Measurements from ENCODE around the gene ERC1.

Gene ERC1

DNA sequence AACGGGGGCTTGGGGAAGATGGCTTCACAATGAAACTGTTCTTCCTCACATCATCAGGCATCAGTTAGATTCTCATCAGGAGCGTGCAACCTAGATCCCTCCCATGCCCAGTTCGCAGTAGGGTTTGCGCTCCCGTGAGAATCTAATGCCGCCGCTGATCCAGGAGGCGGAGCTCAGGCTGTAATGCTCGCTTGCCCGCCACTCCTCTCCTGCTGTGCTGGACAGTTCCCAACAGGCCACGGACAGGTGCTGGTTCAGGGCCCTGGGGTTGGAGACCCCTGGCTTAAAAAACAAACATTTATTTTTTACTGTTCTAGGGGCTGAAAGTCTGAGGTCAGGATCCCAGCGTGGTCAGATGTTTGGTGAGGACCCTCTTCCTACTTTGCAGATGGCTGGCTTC is 422.9 kb downstream of the ERC1 start:
- H3K27ac ChIP-seq (replicated peaks), result no peak overlapping the region
- no peaks in the 10 kb centered on the region for H3K27me3 ChIP-seq (ENCODE audit: insufficient read depth, poor library complexity, severe bottlenecking)
- TF ChIP-seq, protein P1, sequence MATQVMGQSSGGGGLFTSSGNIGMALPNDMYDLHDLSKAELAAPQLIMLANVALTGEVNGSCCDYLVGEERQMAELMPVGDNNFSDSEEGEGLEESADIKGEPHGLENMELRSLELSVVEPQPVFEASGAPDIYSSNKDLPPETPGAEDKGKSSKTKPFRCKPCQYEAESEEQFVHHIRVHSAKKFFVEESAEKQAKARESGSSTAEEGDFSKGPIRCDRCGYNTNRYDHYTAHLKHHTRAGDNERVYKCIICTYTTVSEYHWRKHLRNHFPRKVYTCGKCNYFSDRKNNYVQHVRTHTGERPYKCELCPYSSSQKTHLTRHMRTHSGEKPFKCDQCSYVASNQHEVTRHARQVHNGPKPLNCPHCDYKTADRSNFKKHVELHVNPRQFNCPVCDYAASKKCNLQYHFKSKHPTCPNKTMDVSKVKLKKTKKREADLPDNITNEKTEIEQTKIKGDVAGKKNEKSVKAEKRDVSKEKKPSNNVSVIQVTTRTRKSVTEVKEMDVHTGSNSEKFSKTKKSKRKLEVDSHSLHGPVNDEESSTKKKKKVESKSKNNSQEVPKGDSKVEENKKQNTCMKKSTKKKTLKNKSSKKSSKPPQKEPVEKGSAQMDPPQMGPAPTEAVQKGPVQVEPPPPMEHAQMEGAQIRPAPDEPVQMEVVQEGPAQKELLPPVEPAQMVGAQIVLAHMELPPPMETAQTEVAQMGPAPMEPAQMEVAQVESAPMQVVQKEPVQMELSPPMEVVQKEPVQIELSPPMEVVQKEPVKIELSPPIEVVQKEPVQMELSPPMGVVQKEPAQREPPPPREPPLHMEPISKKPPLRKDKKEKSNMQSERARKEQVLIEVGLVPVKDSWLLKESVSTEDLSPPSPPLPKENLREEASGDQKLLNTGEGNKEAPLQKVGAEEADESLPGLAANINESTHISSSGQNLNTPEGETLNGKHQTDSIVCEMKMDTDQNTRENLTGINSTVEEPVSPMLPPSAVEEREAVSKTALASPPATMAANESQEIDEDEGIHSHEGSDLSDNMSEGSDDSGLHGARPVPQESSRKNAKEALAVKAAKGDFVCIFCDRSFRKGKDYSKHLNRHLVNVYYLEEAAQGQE (IDR thresholded peaks at IDR 0.05; ENCODE audit: insufficient replicate concordance, low read depth), result peak; percentile 82
- TF ChIP-seq POLR2AphosphoS5 (IDR thresholded peaks at IDR 0.05; ENCODE audit: low read depth), result no peak
- no peak for TF ChIP-seq GABPA (IDR thresholded peaks at IDR 0.05; ENCODE audit: low read depth)
- no peak for DNase-seq (ENCODE audit: low read depth in 1 of 2, low spot score in 1 of 2)
- no peak overlapping the region for H3K4me3 ChIP-seq (replicated peaks; ENCODE audit: insufficient read depth, low read length)

DNA sequence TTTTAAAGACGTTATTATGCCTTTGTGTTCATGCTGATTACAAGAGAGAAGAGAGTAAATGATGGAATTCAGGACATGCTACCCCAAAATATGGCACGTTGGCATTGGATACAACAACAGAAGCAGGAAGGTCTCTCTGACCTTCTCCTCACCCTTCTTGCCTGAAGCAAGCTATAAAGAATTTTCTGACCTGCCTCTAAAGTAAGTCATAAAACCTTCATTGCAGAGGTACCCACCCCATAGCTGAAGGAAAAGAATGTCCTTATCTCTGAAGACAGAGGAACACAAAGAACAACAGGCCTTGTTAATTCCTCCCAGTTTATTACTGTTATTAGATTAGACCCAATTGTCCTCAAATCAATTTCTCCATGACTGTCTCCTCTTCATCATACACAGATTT is 427.1 kb downstream of the ERC1 start:
- DNase-seq (ENCODE audit: low read depth in 1 of 2, low spot score in 1 of 2), result no peak
- no peak for TF ChIP-seq GABPA (IDR thresholded peaks at IDR 0.05; ENCODE audit: low read depth)
- TF ChIP-seq, protein P1 (IDR thresholded peaks at IDR 0.05; ENCODE audit: insufficient replicate concordance, low read depth), result no peak
- no peak for TF ChIP-seq POLR2AphosphoS5 (IDR thresholded peaks at IDR 0.05; ENCODE audit: low read depth)
- no peak for TF ChIP-seq CTCF (IDR thresholded peaks at IDR 0.05; ENCODE audit: insufficient read depth, low read length)
- TF ChIP-seq SPI1 (IDR thresholded peaks at IDR 0.05; ENCODE audit: borderline replicate concordance, low read depth), result no peak
- Histone ChIP-seq H3K27me3 (ENCODE audit: insufficient read depth, poor library complexity, severe bottlenecking) (no peaks in the 10 kb centered on the region), H3K4me3 (replicated peaks; ENCODE audit: insufficient read depth, low read length) (no peak overlapping the region), H3K27ac (replicated peaks) (no peak overlapping the region)

- DNase-seq (ENCODE audit: low read depth in 1 of 2, low spot score in 1 of 2), result no peak
- no peaks in the 10 kb centered on the region for H3K27me3 ChIP-seq (ENCODE audit: insufficient read depth, poor library complexity, severe bottlenecking)
- no peak overlapping the region for H3K27ac ChIP-seq (replicated peaks)
- TF ChIP-seq SPI1 (IDR thresholded peaks at IDR 0.05; ENCODE audit: borderline replicate concordance, low read depth) (no peak), CTCF (IDR thresholded peaks at IDR 0.05; ENCODE audit: insufficient read depth, low read length) (no peak), POLR2AphosphoS5 (IDR thresholded peaks at IDR 0.05; ENCODE audit: low read depth) (no peak), GABPA (IDR thresholded peaks at IDR 0.05; ENCODE audit: low read depth) (no peak)
- TF ChIP-seq, protein P1 (IDR thresholded peaks at IDR 0.05; ENCODE audit: insufficient replicate concordance, low read depth), result no peak
- no peak overlapping the region for H3K4me3 ChIP-seq (replicated peaks; ENCODE audit: insufficient read depth, low read length)
Measured at GRCh38 chr12:1419849-1420371, 428.9 kb downstream of the ERC1 start.
